HG02970 (cell line): ENCODE data around the gene OR52K2.
A peak's percentile ranks its signal among the peaks of the same experiment; 100 is the strongest.
"Not testable (repeated sequence)": the region's sequence is repeated elsewhere in the genome, so short reads cannot be mapped to it uniquely, and the experiment has no call there.

Source experiments
- ATAC-seq: cut with Tn5 transposase; IDR thresholded peaks from one replicate; pipeline ENCODE4 v1.9.1; 2021; ENCODE audit warnings: mild to moderate bottlenecking, moderate library complexity, moderate number of reproducible peaks; ENCODE audit not compliant: unreplicated experiment, low FRiP score

The OR52K2 gene

GRCh38 chr11:4448995-4449394, at the start of gene OR52K2:
TSS of gene OR52K2 (plus strand) at chr11:4449295. CDS start at chr11:4449340, 45 bp downstream.
- ATAC-seq: no peak

GRCh38 chr11:4406206-4406605, 42.9 kb upstream of the OR52K2 start:
- not testable (repeated sequence) for ATAC-seq

- ATAC-seq: no peak
Measured at GRCh38 chr11:4416306-4416705, 32.8 kb upstream of the OR52K2 start.

GRCh38 chr11:4416816-4417215, 32.3 kb upstream of the OR52K2 start:
- no peak for ATAC-seq

- ATAC-seq: no peak
Measured at GRCh38 chr11:4418403-4418802, 30.7 kb upstream of the OR52K2 start.

GRCh38 chr11:4430051-4430450, 19.0 kb upstream of the OR52K2 start:
- ATAC-seq: no peak

- no peak for ATAC-seq
Measured at GRCh38 chr11:4433856-4434255, 15.2 kb upstream of the OR52K2 start.

- ATAC-seq: no peak
Measured at GRCh38 chr11:4436411-4436810, 12.7 kb upstream of the OR52K2 start.

GRCh38 chr11:4441515-4441914, 7.6 kb upstream of the OR52K2 start:
- ATAC-seq: no peak

- ATAC-seq: no peak
Measured at GRCh38 chr11:4443232-4443891, 5.7 kb upstream of the OR52K2 start.

GRCh38 chr11:4453118-4453517, 4.0 kb downstream of the OR52K2 start:
- no peak for ATAC-seq

GRCh38 chr11:4454021-4454420, 4.9 kb downstream of the OR52K2 start:
- no peak for ATAC-seq

- ATAC-seq: no peak
Measured at GRCh38 chr11:4455419-4455818, 6.3 kb downstream of the OR52K2 start.

GRCh38 chr11:4459500-4459899, 10.4 kb downstream of the OR52K2 start:
- ATAC-seq: peak; percentile 63

- ATAC-seq: no peak
Measured at GRCh38 chr11:4460151-4460550, 11.1 kb downstream of the OR52K2 start.

- ATAC-seq: no peak
Measured at GRCh38 chr11:4464216-4465159, 15.4 kb downstream of the OR52K2 start.

GRCh38 chr11:4465407-4465806, 16.3 kb downstream of the OR52K2 start:
- no peak for ATAC-seq

- ATAC-seq: no peak
Measured at GRCh38 chr11:4466131-4466870, 17.2 kb downstream of the OR52K2 start.

- no peak for ATAC-seq
Measured at GRCh38 chr11:4466871-4467442, 17.9 kb downstream of the OR52K2 start.

- no peak for ATAC-seq
Measured at GRCh38 chr11:4467811-4468606, 18.9 kb downstream of the OR52K2 start.
